GM12891 (cell line): ENCODE data around the gene KCNG2.

Source experiments
- DNase-seq: peaks from one replicate; pipeline ENCODE4 v3.0.0; 2011; ENCODE audit warnings: low spot score; ENCODE audit not compliant: insufficient read length
- FAIRE-seq: peaks from 2 replicates; lab custom pipeline; 2011; peaks lifted over from hg19 to GRCh38; lab: Jason Lieb, UNC
- PAX5 ChIP-seq: IDR thresholded peaks from 2 replicates; pipeline ENCODE4 v1.6.1; 2011; ENCODE audit warnings: low read length, moderate library complexity, mild to moderate bottlenecking; ENCODE audit not compliant: insufficient read depth, severe bottlenecking
- POLR2A ChIP-seq: IDR thresholded peaks from 2 replicates; pipeline ENCODE4 v1.6.1; 2011; ENCODE audit warnings: low read depth, low read length, control low read depth
- POLR2AphosphoS5 ChIP-seq: IDR thresholded peaks from 2 replicates; pipeline ENCODE4 v1.6.1; 2011; ENCODE audit warnings: low read depth, low read length, control low read depth
- POU2F2 ChIP-seq: IDR thresholded peaks from 2 replicates; pipeline ENCODE4 v1.6.1; 2011; ENCODE audit warnings: low read depth, mild to moderate bottlenecking, control low read depth, low read length, moderate library complexity
- SPI1 ChIP-seq: IDR thresholded peaks from 2 replicates; pipeline ENCODE4 v1.6.1; 2011; ENCODE audit warnings: low read depth, low read length, control low read depth
- TAF1 ChIP-seq: IDR thresholded peaks from 2 replicates; pipeline ENCODE4 v1.6.1; 2011; ENCODE audit warnings: low read depth, low read length, control low read depth

The KCNG2 gene

DNA sequence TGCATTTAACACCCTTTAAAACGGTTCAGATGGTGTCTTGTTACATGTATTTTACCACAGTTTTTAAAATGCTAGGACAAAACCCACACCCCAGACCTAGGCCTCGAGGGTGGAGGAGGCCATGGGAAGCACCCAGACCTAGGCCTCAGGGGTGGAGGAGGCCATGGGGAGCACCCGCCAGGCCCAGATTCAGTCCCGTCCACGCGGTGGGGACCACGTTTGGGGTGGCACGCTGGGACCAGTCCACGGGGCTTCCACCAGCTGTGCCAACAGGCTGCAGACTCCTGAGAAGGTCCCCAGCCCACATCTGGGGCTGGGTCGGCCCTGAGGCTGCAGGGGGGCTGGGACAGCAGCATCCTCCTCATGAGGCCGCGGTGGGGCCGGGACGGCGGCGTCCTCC, 90.3 kb downstream of the KCNG2 start:
- no peak for DNase-seq
- no peak for FAIRE-seq
- TF ChIP-seq TAF1 (no peak), POLR2A (no peak), POU2F2 (no peak), PAX5 (no peak), POLR2AphosphoS5 (no peak)

DNA sequence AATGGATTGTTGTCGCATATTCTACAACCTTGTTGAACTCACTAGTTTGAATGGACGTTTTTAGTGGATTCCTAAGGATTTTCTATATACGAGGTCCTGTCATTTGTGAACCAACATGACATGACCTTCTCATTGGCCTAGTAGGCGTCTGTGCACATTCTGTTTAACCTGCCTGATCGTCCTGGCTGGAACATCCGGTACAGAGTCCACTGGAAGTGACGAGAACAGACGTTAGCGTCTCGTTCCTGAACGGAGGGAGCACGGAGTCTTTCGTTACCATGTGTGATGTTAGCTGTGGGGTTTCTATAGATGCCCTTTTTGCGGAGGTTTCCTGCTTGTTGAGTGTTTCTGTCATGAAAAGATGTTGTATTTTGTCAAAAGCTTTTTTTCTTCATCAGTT, 91.8 kb downstream of the KCNG2 start:
- DNase-seq = no peak
- TF ChIP-seq TAF1 = no peak
- no peak for TF ChIP-seq SPI1
- no peak for TF ChIP-seq PAX5
- TF ChIP-seq POLR2AphosphoS5 = no peak
- no peak for TF ChIP-seq POLR2A
- TF ChIP-seq POU2F2 = no peak
- no peak for FAIRE-seq

DNA sequence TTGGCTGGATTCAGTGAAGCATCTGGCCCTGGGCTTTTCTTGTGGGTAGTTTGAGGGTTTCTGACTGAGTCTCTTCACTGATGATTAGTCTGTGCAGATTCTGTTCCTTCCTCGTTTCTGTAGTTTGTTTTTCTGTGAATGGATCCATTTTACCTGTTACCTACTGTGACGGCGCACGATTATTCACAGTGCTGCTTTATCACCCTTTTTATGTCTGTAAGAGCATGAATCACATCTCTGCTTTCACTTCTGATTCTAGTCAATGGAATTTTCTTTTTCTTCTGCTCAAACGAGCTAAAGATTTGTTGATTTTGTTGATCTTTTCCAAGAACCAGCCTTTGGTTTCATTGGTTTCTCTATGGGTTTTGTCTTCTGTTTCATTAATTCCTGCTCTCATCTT, 92.9 kb downstream of the KCNG2 start:
- DNase-seq (no peak), FAIRE-seq (no peak)
- no peak for TF ChIP-seq PAX5
- TF ChIP-seq POLR2A = no peak
- TF ChIP-seq TAF1 = no peak
- no peak for TF ChIP-seq POU2F2
- TF ChIP-seq POLR2AphosphoS5 = no peak
- TF ChIP-seq SPI1 = no peak

DNA sequence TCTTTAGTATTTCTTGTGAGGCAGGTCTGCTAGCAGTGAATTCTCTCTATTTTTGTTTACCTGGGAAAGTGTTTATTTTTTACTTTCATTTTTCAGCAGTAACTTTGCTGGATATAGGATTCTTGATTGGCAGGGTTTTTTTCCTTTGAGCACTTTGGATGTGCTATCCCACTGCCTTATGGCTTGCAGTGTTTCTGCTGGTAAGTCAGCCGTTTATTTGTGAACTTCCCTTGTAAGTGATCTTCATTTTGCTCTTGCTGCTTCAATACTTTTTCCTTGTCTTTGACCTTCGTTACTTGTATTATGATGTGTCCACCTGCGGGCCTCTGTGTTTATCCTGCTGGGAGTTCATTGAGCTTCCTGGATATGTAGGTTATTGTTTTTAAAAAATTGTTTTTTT, 99.0 kb downstream of the KCNG2 start:
- DNase-seq (no peak), FAIRE-seq (no peak)
- no peak for TF ChIP-seq PAX5
- no peak for TF ChIP-seq POLR2A
- no peak for TF ChIP-seq POU2F2
- no peak for TF ChIP-seq SPI1
- no peak for TF ChIP-seq POLR2AphosphoS5
- no peak for TF ChIP-seq TAF1

- no peak for DNase-seq
- FAIRE-seq = no peak
- TF ChIP-seq POLR2A = no peak
- TF ChIP-seq POU2F2 = no peak
- TF ChIP-seq TAF1 = no peak
- TF ChIP-seq PAX5 = no peak
- TF ChIP-seq SPI1 = no peak
- no peak for TF ChIP-seq POLR2AphosphoS5
Measured at GRCh38 chr18:79897940-79898625, 100.3 kb downstream of the KCNG2 start.

DNA sequence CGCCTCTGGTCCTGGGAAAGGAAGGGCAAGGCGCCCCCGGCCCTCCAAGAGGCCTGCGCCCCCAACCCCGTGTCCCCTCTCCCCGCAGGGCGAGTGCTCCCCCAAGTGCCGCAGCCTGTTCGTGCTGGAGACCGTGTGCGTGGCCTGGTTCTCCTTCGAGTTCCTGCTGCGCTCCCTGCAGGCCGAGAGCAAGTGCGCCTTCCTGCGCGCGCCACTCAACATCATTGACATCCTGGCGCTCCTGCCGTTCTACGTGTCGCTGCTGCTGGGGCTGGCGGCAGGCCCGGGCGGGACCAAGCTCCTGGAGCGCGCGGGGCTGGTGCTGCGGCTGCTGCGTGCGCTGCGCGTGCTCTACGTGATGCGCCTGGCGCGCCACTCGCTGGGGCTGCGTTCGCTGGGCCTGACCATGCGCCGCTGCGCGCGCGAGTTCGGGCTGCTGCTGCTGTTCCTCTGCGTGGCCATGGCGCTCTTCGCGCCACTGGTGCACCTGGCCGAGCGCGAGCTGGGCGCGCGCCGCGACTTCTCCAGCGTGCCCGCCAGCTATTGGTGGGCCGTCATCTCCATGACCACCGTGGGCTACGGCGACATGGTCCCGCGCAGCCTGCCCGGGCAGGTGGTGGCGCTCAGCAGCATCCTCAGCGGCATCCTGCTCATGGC, 101.3 kb downstream of the KCNG2 start:
- FAIRE-seq (no peak), DNase-seq (no peak)
- TF ChIP-seq POLR2AphosphoS5 (no peak; the same call in 1 of the 2 replicates), SPI1 (no peak), PAX5 (no peak), POLR2A (no peak), POU2F2 (no peak), TAF1 (no peak)

GRCh38 chr18:79899609-79900445, 102.1 kb downstream of the KCNG2 start:
- FAIRE-seq = no peak
- DNase-seq = no peak
- no peak for TF ChIP-seq POLR2A
- no peak for TF ChIP-seq PAX5
- TF ChIP-seq SPI1 = no peak
- TF ChIP-seq POU2F2 = no peak
- no peak for TF ChIP-seq POLR2AphosphoS5
- TF ChIP-seq TAF1 = no peak

GRCh38 chr18:79900610-79901570, 103.2 kb downstream of the KCNG2 start:
- TF ChIP-seq POLR2AphosphoS5 (no peak), POU2F2 (no peak), SPI1 (no peak), PAX5 (no peak), POLR2A (no peak), TAF1 (no peak)
- peak; percentile 12 for DNase-seq
- no peak for FAIRE-seq
